ENCODE results near the gene SPATA3. TPM values are rescaled to one million over a fixed set of nuclear protein-coding genes. Genes with fewer than 3 reads are reported as not detected.

Gene SPATA3
- total and polyA plus RNA-seq, 2 experiments from 2014 or later, result not detected

GRCh38 chr2:230976671-230977171 lies 19.2 kb upstream of the SPATA3 start:
- Histone ChIP-seq H3K27me3 (ENCODE audit: insufficient read depth) (no peaks in the 10 kb centered on the region), H3K9me2 (ENCODE audit: insufficient read depth) (no peaks in the 10 kb centered on the region), H3K4me1 (ENCODE audit: insufficient read depth) (no peaks in the 10 kb centered on the region), H4K20me1 (replicated peaks; ENCODE audit: insufficient read depth) (no peaks in the 10 kb centered on the region), H3K79me2 (replicated peaks; ENCODE audit: insufficient read depth) (no peaks in the 10 kb centered on the region), H3K27ac (ENCODE audit: low read depth) (no peak overlapping the region), H3F3A (replicated peaks; ENCODE audit: low read depth) (no peaks in the 10 kb centered on the region), H3K4me2 (no peak overlapping the region), H2AFZ (no peak overlapping the region), H3K36me3 (ENCODE audit: insufficient read depth) (no peaks in the 10 kb centered on the region), H3K4me3 (no peak overlapping the region)
- DNase-seq (ENCODE audit: low spot score), result no peak
- Mint-ChIP-seq H3K9me3 (peaks cover 9% of the 10 kb centered on the region), H3K4me3 (no peak overlapping the region), H3K4me1 (peaks cover 11% of the 10 kb centered on the region; the same call in 2 of the 3 replicates), H3K27ac (no peak overlapping the region), H3K36me3 (ENCODE audit: low read depth) (no peaks in the 10 kb centered on the region), H3K27me3 (ENCODE audit: insufficient read depth, low read depth, poor library complexity) (peaks cover 6% of the 10 kb centered on the region)
- TF ChIP-seq EZH2 (IDR thresholded peaks at IDR 0.05; ENCODE audit: low read depth, unreplicated experiment) (no peak), JUNB (IDR thresholded peaks at IDR 0.05; ENCODE audit: unreplicated experiment) (no peak), POLR2AphosphoS5 (IDR thresholded peaks at IDR 0.05; ENCODE audit: low read depth) (no peak)
- ATAC-seq, result no peak

- Histone ChIP-seq H3K4me3 (no peak overlapping the region), H3K4me2 (no peak overlapping the region), H3K36me3 (ENCODE audit: insufficient read depth) (no peaks in the 10 kb centered on the region), H3K9me2 (ENCODE audit: insufficient read depth) (no peaks in the 10 kb centered on the region), H3K79me2 (replicated peaks; ENCODE audit: insufficient read depth) (no peaks in the 10 kb centered on the region), H2AFZ (no peak overlapping the region), H3K27ac (ENCODE audit: low read depth) (no peak overlapping the region), H3K27me3 (ENCODE audit: insufficient read depth) (no peaks in the 10 kb centered on the region), H3F3A (replicated peaks; ENCODE audit: low read depth) (no peaks in the 10 kb centered on the region), H3K4me1 (ENCODE audit: insufficient read depth) (no peaks in the 10 kb centered on the region), H4K20me1 (replicated peaks; ENCODE audit: insufficient read depth) (no peaks in the 10 kb centered on the region)
- ATAC-seq (no peak), DNase-seq (ENCODE audit: low spot score) (no peak)
- Mint-ChIP-seq H3K27ac (no peak overlapping the region), H3K4me3 (no peak overlapping the region), H3K36me3 (ENCODE audit: low read depth) (no peaks in the 10 kb centered on the region), H3K9me3 (no peaks in the 10 kb centered on the region; the same call in 2 of the 3 replicates), H3K4me1 (peaks cover 22% of the 10 kb centered on the region), H3K27me3 (ENCODE audit: insufficient read depth, low read depth, poor library complexity) (peaks cover 10% of the 10 kb centered on the region)
- TF ChIP-seq JUNB (IDR thresholded peaks at IDR 0.05; ENCODE audit: unreplicated experiment) (no peak), EZH2 (IDR thresholded peaks at IDR 0.05; ENCODE audit: low read depth, unreplicated experiment) (no peak), ZNF114 (CRISPR knock-in tag; IDR thresholded peaks at IDR 0.05) (no peak), ZNF331 (CRISPR knock-in tag; IDR thresholded peaks at IDR 0.05; ENCODE audit: low read depth) (no peak), EZH2phosphoT487 (IDR thresholded peaks at IDR 0.05; ENCODE audit: unreplicated experiment) (no peak), CREB1 (CRISPR knock-in tag; IDR thresholded peaks at IDR 0.05; ENCODE audit: low read depth) (no peak), STAT1 (IDR thresholded peaks at IDR 0.05; ENCODE audit: unreplicated experiment) (no peak), ETS1 (IDR thresholded peaks at IDR 0.05) (no peak), ZNF462 (CRISPR knock-in tag; IDR thresholded peaks at IDR 0.05) (no peak), NANOG (IDR thresholded peaks at IDR 0.05; ENCODE audit: borderline replicate concordance) (no peak), POLR2AphosphoS5 (IDR thresholded peaks at IDR 0.05; ENCODE audit: low read depth) (no peak), CTCF (conservative IDR thresholded peaks at IDR 0.05; ENCODE audit: low read depth in 2 of 2) (no peak)
Measured at GRCh38 chr2:230980468-230980867, 15.5 kb upstream of the SPATA3 start.
